ENCODE data around the gene CSK.

CSK gene

DNA sequence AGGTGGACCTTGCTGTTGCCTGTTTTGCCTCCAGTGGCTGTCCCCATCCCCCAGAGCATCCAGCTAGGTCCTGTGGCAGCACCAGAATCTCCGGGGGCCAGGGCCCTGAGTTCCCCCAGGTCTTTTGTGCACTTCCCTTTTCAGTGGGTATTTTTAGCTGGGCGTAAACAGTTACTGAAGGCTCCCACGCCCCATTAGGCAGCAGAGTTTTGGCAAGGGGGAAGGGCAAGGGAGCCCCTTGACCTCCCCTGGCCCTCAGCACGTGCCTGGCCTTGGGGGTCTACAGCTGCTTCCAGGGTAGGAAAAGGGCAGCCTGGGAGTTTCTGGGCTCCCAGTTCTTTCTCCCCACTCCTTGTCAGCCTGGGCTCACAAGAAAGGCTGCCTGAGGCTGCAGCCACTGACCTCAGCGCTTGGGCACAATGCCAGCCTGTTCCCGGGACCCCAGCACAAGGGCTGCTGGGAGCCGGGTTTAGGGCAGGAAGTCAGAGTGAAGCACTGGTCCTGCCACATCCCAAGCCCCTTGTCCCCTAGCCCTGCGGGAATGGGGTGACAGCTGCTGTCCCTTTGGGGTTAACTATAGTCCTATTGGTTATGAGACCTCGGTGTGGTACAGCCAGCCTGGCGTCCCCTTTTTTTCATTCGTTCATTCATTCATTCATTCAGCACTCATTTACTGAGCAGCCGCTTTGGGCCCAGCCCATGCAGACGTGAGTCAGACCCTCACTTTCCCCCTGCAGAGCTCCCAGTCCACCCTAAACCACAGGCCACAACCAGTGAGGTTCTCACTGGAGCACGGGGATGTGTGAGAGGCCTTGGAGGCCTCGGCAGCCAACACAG is 8.4 kb downstream of the CSK start:
- H3K27me3 ChIP-seq (ENCODE audit: insufficient read depth, low read length): no peaks in the 10 kb centered on the region
- H3K9ac ChIP-seq (ENCODE audit: low read depth, low read length): no peak overlapping the region
- no peaks in the 10 kb centered on the region for H3K36me3 ChIP-seq (ENCODE audit: insufficient read depth, low read depth, low read length)
- no peaks in the 10 kb centered on the region for H3K9me3 ChIP-seq (ENCODE audit: insufficient read depth, low read depth, low read length)
- no peak overlapping the region for H3K27ac ChIP-seq (ENCODE audit: low read length)
- no peak overlapping the region for H3K4me3 ChIP-seq (ENCODE audit: low read length)
- H3K4me1 ChIP-seq (ENCODE audit: insufficient read depth, low read length): peaks cover 15% of the 10 kb centered on the region

DNA sequence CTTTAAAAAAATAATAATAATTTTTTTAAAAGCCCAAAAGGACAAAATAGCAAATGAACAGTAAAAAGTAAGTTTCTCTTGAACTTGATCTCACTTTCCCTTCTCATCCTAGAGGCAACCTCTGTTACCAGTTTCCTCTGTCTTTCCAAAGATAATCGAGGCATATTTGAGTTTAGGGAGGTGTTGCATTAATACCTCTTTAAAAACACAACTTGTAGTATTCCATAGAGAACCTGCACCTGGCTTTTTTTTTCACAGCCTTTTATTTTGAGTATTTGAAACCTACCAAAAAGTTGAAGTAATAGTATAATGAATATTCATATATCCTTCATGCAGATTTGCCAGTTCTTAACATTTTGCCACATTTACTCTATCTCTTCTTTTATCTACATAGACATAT is 9.1 kb downstream of the CSK start:
- Histone ChIP-seq H3K27ac (ENCODE audit: low read length) (no peak overlapping the region), H3K9ac (ENCODE audit: low read depth, low read length) (no peak overlapping the region), H3K4me3 (ENCODE audit: low read length) (no peak overlapping the region), H3K4me1 (ENCODE audit: insufficient read depth, low read length) (peaks cover 15% of the 10 kb centered on the region), H3K27me3 (ENCODE audit: insufficient read depth, low read length) (no peaks in the 10 kb centered on the region), H3K9me3 (ENCODE audit: insufficient read depth, low read depth, low read length) (no peaks in the 10 kb centered on the region), H3K36me3 (ENCODE audit: insufficient read depth, low read depth, low read length) (no peaks in the 10 kb centered on the region)

DNA sequence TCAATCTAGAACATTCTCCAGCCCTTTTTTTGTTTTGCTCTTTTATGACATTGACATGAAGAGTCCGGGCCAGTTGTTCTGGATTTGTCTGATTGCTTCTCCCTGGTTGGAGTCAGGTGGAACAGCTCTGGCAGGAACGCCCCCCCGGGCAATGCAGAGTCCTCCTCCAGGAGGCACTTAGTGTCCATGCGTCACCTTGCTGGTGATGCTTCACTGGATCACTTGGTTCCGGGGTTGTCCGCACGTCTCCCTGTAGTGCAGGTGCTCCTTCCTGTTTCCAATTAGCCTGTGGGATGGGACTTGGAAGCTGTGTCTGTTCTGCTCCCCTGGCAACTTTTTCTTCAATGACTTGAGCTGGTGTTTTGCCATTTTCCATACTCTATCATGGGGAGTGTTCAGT is 9.8 kb downstream of the CSK start:
- Histone ChIP-seq H3K36me3 (ENCODE audit: insufficient read depth, low read depth, low read length) (no peaks in the 10 kb centered on the region), H3K27me3 (ENCODE audit: insufficient read depth, low read length) (no peaks in the 10 kb centered on the region), H3K9ac (ENCODE audit: low read depth, low read length) (no peak overlapping the region), H3K4me3 (ENCODE audit: low read length) (no peak overlapping the region), H3K27ac (ENCODE audit: low read length) (no peak overlapping the region), H3K4me1 (ENCODE audit: insufficient read depth, low read length) (peaks cover 15% of the 10 kb centered on the region), H3K9me3 (ENCODE audit: insufficient read depth, low read depth, low read length) (no peaks in the 10 kb centered on the region)

DNA sequence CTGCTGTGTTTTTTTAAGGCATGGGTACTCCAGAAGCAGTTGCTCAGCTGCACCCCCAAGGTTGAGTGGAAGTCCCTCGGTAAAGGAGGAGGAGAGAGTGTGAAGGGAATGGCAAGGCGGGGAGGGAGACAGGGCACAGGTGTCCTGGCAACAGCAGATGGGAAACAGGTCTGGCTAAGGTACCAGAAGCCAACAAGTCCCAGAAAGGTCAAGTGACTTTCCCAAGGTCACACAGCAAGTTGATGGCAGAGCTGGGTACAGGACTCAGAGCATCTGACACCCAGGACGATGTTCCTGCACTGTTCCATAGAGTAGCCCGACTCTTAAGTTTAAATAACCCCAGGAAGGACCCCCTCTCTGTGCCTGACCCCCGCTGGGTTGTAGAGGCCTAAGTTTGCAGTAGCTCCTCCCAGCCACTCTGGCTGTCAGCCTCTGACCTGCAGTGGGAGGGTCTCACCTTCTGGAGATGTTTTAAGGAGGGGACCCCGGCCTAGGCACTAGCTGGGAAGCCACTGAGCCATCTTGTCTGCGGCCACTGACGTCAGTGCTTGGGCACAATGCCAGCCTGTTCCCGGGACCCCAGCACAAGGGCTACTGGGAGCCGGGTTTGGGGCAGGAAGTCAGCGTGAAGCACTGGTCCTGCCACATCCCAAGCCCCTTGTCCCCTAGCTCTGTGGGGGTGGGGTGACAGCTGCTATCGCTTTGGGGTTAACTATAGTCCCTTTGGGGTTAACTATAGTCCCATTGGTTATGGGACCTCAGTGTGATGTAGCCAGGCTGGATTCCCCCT is 10.5 kb downstream of the CSK start:
- H3K9ac ChIP-seq (ENCODE audit: low read depth, low read length): no peak overlapping the region
- no peak overlapping the region for H3K27ac ChIP-seq (ENCODE audit: low read length)
- no peaks in the 10 kb centered on the region for H3K9me3 ChIP-seq (ENCODE audit: insufficient read depth, low read depth, low read length)
- H3K27me3 ChIP-seq (ENCODE audit: insufficient read depth, low read length): no peaks in the 10 kb centered on the region
- H3K4me1 ChIP-seq (ENCODE audit: insufficient read depth, low read length): peaks cover 14% of the 10 kb centered on the region
- no peak overlapping the region for H3K4me3 ChIP-seq (ENCODE audit: low read length)
- no peaks in the 10 kb centered on the region for H3K36me3 ChIP-seq (ENCODE audit: insufficient read depth, low read depth, low read length)

DNA sequence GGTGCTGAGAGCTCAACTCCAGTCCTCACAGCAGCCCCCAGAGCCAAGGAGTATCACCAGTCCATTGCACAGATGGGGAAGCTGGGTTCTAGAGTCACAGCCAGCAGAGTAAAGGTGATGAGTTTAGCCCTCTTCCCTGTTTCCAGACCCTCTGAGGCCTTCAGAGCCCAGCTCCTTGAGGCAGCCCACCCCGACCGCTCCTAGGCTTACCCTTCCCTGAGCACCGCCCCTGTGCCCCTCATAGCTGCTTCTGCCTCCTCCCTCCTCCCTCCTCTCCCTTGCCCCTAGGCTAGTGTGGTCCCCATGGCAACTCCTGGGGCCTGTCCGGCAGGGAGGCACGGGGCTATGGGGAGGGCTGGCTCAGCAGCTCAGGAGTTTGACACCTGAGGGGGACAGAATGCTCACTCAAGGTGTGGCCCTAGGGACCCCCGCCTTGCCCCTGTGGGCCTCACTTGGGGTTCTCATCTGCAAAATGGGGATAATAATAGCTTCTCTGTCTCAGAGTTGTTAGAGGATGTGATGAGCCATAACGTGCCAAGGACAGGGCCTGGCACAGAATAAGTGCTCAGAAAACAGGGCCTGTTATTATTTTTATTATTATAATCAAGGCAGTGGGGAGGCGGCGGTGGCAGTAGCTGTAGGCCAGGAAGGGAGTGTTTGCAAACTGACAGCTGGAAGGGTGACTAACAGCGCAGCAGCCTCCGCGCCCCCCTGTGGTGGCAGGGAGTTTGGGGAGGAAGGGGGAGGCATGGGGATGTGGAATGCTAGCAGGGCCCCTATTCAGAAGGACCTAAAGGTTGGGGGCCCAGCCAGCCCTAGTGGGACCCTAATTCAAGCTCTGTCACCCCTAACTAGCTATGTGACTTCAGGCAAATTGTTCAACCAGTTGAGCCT is 11.5 kb downstream of the CSK start:
- no peaks in the 10 kb centered on the region for H3K9me3 ChIP-seq (ENCODE audit: insufficient read depth, low read depth, low read length)
- H3K27ac ChIP-seq (ENCODE audit: low read length): no peak overlapping the region
- H3K27me3 ChIP-seq (ENCODE audit: insufficient read depth, low read length): no peaks in the 10 kb centered on the region
- H3K36me3 ChIP-seq (ENCODE audit: insufficient read depth, low read depth, low read length): no peaks in the 10 kb centered on the region
- H3K4me1 ChIP-seq (ENCODE audit: insufficient read depth, low read length): peaks cover 7% of the 10 kb centered on the region
- no peak overlapping the region for H3K4me3 ChIP-seq (ENCODE audit: low read length)
- no peak overlapping the region for H3K9ac ChIP-seq (ENCODE audit: low read depth, low read length)

DNA sequence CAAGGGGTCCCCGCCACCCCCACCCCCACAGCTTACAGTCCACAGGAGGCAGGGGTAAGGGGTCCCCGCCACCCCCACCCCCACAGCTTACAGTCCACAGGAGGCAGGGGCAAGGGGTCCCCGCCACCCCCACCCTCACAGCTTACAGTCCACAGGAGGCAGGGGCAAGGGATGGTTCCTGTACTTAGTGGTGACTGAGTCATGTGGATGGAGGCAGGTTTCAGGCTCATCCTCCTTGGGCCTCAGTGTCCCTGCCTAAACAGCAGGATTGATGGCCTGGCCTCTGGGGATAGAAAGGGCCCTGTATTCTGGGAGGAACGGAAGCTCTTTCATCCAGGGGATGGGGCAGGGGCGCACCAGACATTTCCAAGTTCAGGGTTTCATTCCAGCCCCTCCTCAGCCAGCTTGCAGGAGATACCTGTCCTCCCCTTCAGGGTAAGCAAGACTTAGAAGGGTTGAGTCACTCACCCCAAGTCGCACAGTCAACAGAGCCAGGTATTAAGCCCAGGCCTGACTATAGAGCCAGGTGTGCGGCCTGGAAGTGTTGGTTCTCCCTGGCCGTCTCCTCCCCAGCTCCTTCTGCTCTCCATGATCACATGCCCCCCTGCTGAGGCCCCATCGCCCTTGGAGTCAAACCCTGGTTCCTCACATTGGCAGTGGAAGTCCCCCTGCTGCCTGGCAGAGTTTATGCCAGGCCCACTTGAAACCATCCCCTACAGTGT is 12.5 kb downstream of the CSK start:
- no peak overlapping the region for H3K4me3 ChIP-seq (ENCODE audit: low read length)
- no peaks in the 10 kb centered on the region for H3K27me3 ChIP-seq (ENCODE audit: insufficient read depth, low read length)
- H3K9ac ChIP-seq (ENCODE audit: low read depth, low read length): no peak overlapping the region
- H3K4me1 ChIP-seq (ENCODE audit: insufficient read depth, low read length): no peaks in the 10 kb centered on the region
- H3K27ac ChIP-seq (ENCODE audit: low read length): no peak overlapping the region
- no peaks in the 10 kb centered on the region for H3K9me3 ChIP-seq (ENCODE audit: insufficient read depth, low read depth, low read length)
- H3K36me3 ChIP-seq (ENCODE audit: insufficient read depth, low read depth, low read length): no peaks in the 10 kb centered on the region

DNA sequence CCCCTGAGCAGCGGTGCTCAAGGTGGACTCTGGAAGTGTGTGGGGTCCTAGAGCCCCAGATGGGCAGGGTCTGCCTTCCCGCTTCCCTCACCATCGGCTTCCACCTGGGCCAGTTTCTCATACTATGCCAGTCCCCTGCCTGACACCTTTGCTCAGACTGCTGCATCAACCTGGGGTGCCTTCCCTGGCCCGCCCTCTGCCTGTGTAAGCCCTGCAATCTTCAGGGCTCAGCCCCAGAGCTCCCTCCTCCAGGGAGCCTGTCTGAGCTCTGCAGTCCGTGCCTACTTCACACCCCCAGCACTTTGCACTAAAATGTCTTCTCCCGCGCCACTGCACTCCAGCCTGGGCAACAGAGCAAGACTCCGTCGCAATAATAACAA is 13.1 kb downstream of the CSK start:
- no peak overlapping the region for H3K4me3 ChIP-seq (ENCODE audit: low read length)
- H3K9ac ChIP-seq (ENCODE audit: low read depth, low read length): no peak overlapping the region
- H3K36me3 ChIP-seq (ENCODE audit: insufficient read depth, low read depth, low read length): 0 out of 2 replicates have a peak, but pooled peaks cover 4% of the 10 kb centered on the region
- no peaks in the 10 kb centered on the region for H3K27me3 ChIP-seq (ENCODE audit: insufficient read depth, low read length)
- no peaks in the 10 kb centered on the region for H3K9me3 ChIP-seq (ENCODE audit: insufficient read depth, low read depth, low read length)
- H3K4me1 ChIP-seq (ENCODE audit: insufficient read depth, low read length): no peaks in the 10 kb centered on the region
- no peak overlapping the region for H3K27ac ChIP-seq (ENCODE audit: low read length)

DNA sequence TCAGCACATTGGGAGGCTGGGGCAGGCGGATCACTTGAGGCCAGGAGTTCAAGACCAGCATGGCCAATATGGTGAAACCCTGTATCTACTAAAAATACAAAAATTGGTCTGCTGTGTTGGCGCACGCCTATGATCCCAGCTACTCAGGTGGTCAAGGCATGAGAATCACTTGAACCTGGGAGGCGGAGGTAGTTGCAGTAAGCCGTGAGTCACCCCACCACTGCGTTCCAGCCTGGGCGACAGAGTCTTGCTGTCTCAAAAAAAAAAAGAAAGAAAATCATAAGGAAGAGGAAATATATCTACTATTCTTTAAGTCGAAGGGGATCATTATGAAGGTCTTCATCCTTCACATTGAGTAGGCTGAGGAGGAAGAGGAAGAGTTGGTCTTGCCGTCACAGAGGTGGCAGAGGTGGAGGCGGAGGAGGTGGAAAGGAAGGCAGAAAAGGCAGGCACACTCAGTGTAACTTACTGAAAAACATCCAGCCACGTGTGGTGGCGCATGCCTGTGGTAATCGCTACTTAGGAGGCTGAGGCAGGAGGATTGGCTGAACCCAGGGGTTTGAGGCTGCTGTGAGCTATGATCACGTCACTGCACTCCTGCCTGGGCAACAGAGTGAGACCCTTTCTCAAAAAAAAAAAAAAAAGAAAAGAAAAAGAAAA is 14.2 kb downstream of the CSK start:
- H3K9ac ChIP-seq (ENCODE audit: low read depth, low read length): no peak overlapping the region

DNA sequence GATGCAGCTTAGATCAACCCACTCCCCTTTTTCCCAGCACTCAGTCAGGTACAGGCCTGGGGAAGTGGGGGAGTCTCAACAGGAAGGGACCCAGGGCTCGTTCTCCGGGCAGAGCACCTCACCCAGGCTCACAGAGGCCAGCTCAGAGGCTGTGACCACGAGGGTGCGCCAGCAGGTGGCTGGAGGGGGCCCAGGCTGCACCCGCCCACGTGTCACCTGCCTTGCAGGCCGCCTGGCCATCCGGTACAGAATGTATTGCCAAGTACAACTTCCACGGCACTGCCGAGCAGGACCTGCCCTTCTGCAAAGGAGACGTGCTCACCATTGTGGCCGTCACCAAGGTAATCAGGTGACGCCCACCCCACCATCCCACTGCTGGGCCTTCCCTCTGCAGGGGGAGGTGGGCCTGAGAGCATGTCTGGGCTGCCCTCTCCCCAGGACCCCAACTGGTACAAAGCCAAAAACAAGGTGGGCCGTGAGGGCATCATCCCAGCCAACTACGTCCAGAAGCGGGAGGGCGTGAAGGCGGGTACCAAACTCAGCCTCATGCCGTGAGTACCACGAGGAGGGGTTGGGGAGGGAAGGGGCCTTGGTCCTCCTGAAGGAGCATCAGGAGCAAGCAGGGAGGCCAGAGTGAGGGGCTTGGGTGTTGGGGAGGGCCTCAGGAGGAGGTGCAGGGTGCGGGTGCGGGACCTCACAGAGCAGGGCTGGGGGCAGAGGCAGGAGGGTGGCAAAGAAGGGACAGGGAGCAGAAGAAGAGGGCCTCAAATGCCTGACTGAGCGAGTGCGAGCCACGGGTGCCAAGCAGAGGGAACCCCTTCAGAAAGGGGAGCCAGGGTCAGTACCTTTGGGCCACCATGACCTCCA is 16.7 kb downstream of the CSK start:
- no peak overlapping the region for H3K9ac ChIP-seq (ENCODE audit: low read depth, low read length)
- H3K27me3 ChIP-seq (ENCODE audit: insufficient read depth, low read length): no peaks in the 10 kb centered on the region
- no peak overlapping the region for H3K27ac ChIP-seq (ENCODE audit: low read length)
- H3K36me3 ChIP-seq (ENCODE audit: insufficient read depth, low read depth, low read length): peaks cover 25% of the 10 kb centered on the region; the same call in 1 of the 2 replicates
- H3K4me3 ChIP-seq (ENCODE audit: low read length): no peak overlapping the region
- no peaks in the 10 kb centered on the region for H3K4me1 ChIP-seq (ENCODE audit: insufficient read depth, low read length)
- H3K9me3 ChIP-seq (ENCODE audit: insufficient read depth, low read depth, low read length): no peaks in the 10 kb centered on the region

More for the DNA sequence above, 14.2 kb downstream of the CSK start:
- no peak overlapping the region for H3K4me3 ChIP-seq (ENCODE audit: low read length)
- no peaks in the 10 kb centered on the region for H3K27me3 ChIP-seq (ENCODE audit: insufficient read depth, low read length)
- H3K27ac ChIP-seq (ENCODE audit: low read length): no peak overlapping the region
- H3K4me1 ChIP-seq (ENCODE audit: insufficient read depth, low read length): no peaks in the 10 kb centered on the region
- H3K36me3 ChIP-seq (ENCODE audit: insufficient read depth, low read depth, low read length): 0 out of 2 replicates have a peak, but pooled peaks cover 11% of the 10 kb centered on the region
- no peaks in the 10 kb centered on the region for H3K9me3 ChIP-seq (ENCODE audit: insufficient read depth, low read depth, low read length)

DNA sequence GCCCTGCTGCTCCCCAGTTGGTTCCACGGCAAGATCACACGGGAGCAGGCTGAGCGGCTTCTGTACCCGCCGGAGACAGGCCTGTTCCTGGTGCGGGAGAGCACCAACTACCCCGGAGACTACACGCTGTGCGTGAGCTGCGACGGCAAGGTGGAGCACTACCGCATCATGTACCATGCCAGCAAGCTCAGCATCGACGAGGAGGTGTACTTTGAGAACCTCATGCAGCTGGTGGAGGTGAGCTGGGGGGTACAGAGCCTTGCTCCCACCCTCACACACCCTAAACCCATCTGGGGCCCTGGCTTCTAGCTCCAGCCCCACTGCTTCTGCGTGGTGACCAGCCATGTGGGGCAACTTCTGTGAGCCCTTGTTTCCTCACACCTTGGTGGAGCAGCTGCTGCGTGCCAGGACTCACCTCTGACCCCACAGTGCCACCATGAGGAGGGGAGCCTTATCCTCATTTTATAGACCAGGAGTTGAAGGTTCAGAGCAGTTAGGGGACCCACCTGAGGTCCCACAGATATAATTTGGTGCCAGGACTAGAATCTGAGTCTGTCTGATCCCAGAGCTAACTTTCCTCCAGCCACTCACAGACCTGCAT is 17.5 kb downstream of the CSK start:
- H3K9me3 ChIP-seq (ENCODE audit: insufficient read depth, low read depth, low read length): no peaks in the 10 kb centered on the region
- no peak overlapping the region for H3K27ac ChIP-seq (ENCODE audit: low read length)
- H3K9ac ChIP-seq (ENCODE audit: low read depth, low read length): no peak overlapping the region
- H3K4me1 ChIP-seq (ENCODE audit: insufficient read depth, low read length): no peaks in the 10 kb centered on the region
- peaks cover 33% of the 10 kb centered on the region for H3K36me3 ChIP-seq (ENCODE audit: insufficient read depth, low read depth, low read length)
- no peak overlapping the region for H3K4me3 ChIP-seq (ENCODE audit: low read length)
- H3K27me3 ChIP-seq (ENCODE audit: insufficient read depth, low read length): no peaks in the 10 kb centered on the region

Measured in iPS-20b (cell line).